Ishikawa (cell line): Measurements from ENCODE around the gene PASD1.

Experiments used
- CEBPB ChIP-seq: IDR thresholded peaks from 2 replicates; pipeline ENCODE4 v1.6.1; 2012
- CREB1 ChIP-seq: IDR thresholded peaks from 2 replicates; pipeline ENCODE4 v1.6.1; 2012; ENCODE audit warnings: low read depth
- EGR1 ChIP-seq: IDR thresholded peaks from 2 replicates; pipeline ENCODE4 v1.6.1; 2012
- EP300 ChIP-seq: IDR thresholded peaks from 2 replicates; pipeline ENCODE4 v1.6.1; 2012; ENCODE audit warnings: borderline replicate concordance
- FOXM1 ChIP-seq: IDR thresholded peaks from 2 replicates; pipeline ENCODE4 v1.6.1; 2012; ENCODE audit warnings: low read depth, borderline replicate concordance
- MAX ChIP-seq: IDR thresholded peaks from 2 replicates; pipeline ENCODE4 v1.6.1; 2012
- NFIC ChIP-seq: IDR thresholded peaks from 2 replicates; pipeline ENCODE4 v1.6.1; 2012
- RAD21 ChIP-seq: IDR thresholded peaks from 2 replicates; pipeline ENCODE4 v1.6.1; 2012; ENCODE audit warnings: low read depth
- REST ChIP-seq: IDR thresholded peaks from 2 replicates; pipeline ENCODE4 v1.6.1; 2012; ENCODE audit warnings: low read depth, mild to moderate bottlenecking
- TAF1 ChIP-seq: IDR thresholded peaks from 2 replicates; pipeline ENCODE4 v1.6.1; 2012; ENCODE audit warnings: low read depth, mild to moderate bottlenecking
- TCF12 ChIP-seq: IDR thresholded peaks from 2 replicates; pipeline ENCODE4 v1.6.1; 2012; ENCODE audit warnings: low read depth
- TEAD4 ChIP-seq: IDR thresholded peaks from 2 replicates; pipeline ENCODE4 v1.6.1; 2012
- USF1 ChIP-seq: IDR thresholded peaks from 2 replicates; pipeline ENCODE4 v1.6.1; 2012
- YY1 ChIP-seq: IDR thresholded peaks from 2 replicates; pipeline ENCODE4 v1.6.1; 2012; ENCODE audit warnings: low read depth
- ZBTB7A ChIP-seq: IDR thresholded peaks from 2 replicates; pipeline ENCODE4 v1.6.1; 2012; ENCODE audit warnings: low read depth

PASD1 gene

GRCh38 chrX:151692825-151693224 is 129.3 kb downstream of the PASD1 start:
- no peak for TF ChIP-seq CREB1
- no peak for TF ChIP-seq FOXM1
- no peak for TF ChIP-seq CEBPB
- TF ChIP-seq REST, result no peak
- TF ChIP-seq USF1, result no peak
- TF ChIP-seq TAF1, result no peak
- no peak for TF ChIP-seq YY1
- TF ChIP-seq TEAD4, result no peak

GRCh38 chrX:151694121-151694520 is 130.6 kb downstream of the PASD1 start:
- no peak for TF ChIP-seq RAD21
- no peak for TF ChIP-seq NFIC
- TF ChIP-seq USF1, result no peak
- no peak for TF ChIP-seq TEAD4
- TF ChIP-seq YY1, result no peak
- TF ChIP-seq EP300, result no peak
- no peak for TF ChIP-seq CEBPB
- no peak for TF ChIP-seq MAX
- TF ChIP-seq EGR1, result no peak
- TF ChIP-seq FOXM1, result no peak
- no peak for TF ChIP-seq TCF12
- no peak for TF ChIP-seq CREB1
- no peak for TF ChIP-seq TAF1
- TF ChIP-seq ZBTB7A, result no peak
- no peak for TF ChIP-seq REST

- TF ChIP-seq MAX, result peak; percentile 19; the same call in 1 of the 2 replicates
- TF ChIP-seq ZBTB7A, result no peak
These were observed 131.4 kb downstream of the PASD1 start, which contains the start of gene PRRG3 for GRCh38 chrX:151694661-151695582. TSS of gene PRRG3 (plus strand) at chrX:151695458. CDS start at chrX:151698815, 3,357 bp downstream.

GRCh38 chrX:151695583-151696340 is 132.3 kb downstream of the PASD1 start:
- TF ChIP-seq CEBPB, result no peak

- TF ChIP-seq TCF12, result no peak
- TF ChIP-seq TAF1, result no peak
- 0 out of 2 replicates have a peak, but pooled peaks have one; percentile 31 for TF ChIP-seq EGR1
- TF ChIP-seq CEBPB, result no peak
- TF ChIP-seq REST, result peak; percentile 18; the same call in 1 of the 2 replicates
- TF ChIP-seq MAX, result no peak
- no peak for TF ChIP-seq FOXM1
- no peak for TF ChIP-seq CREB1
- TF ChIP-seq TEAD4, result no peak
- no peak for TF ChIP-seq YY1
These were observed 134.0 kb downstream of the PASD1 start for GRCh38 chrX:151697522-151697921.
